Ishikawa (cell line): Measurements from ENCODE around the gene NFIB.

Source experiments
- CEBPB ChIP-seq: IDR thresholded peaks from 2 replicates; pipeline ENCODE4 v1.6.1; 2012
- EP300 ChIP-seq: IDR thresholded peaks from 2 replicates; pipeline ENCODE4 v1.6.1; 2012; ENCODE audit warnings: borderline replicate concordance
- FOXM1 ChIP-seq: IDR thresholded peaks from 2 replicates; pipeline ENCODE4 v1.6.1; 2012; ENCODE audit warnings: low read depth, borderline replicate concordance
- RAD21 ChIP-seq: IDR thresholded peaks from 2 replicates; pipeline ENCODE4 v1.6.1; 2012; ENCODE audit warnings: low read depth
- REST ChIP-seq: IDR thresholded peaks from 2 replicates; pipeline ENCODE4 v1.6.1; 2012; ENCODE audit warnings: low read depth, mild to moderate bottlenecking
- YY1 ChIP-seq: IDR thresholded peaks from 2 replicates; pipeline ENCODE4 v1.6.1; 2012; ENCODE audit warnings: low read depth

- TF ChIP-seq RAD21 (no peak), CEBPB (no peak), EP300 (no peak), FOXM1 (no peak), REST (no peak), YY1 (no peak)
These were observed 24.0 kb downstream of the NFIB start for GRCh38 chr9:14289916-14290315.
